K562 (cell line): ENCODE measurements around the gene CNIH3. TPM values are rescaled to one million over a fixed set of nuclear protein-coding genes. Genes with fewer than 3 reads are reported as not detected.

Source experiments
- NFIC ChIP-seq: fragments of 450-650 bp; IDR thresholded peaks from 2 replicates; pipeline ENCODE4 v1.6.1; 2017; ENCODE audit warnings: mild to moderate bottlenecking, inconsistent platforms
- SIX5 ChIP-seq, 2 experiments: IDR thresholded peaks; 2 replicates each; pipeline ENCODE4 v1.6.1; 2011; ENCODE audit warnings: low read length in 2 of 2, borderline replicate concordance in 1 of 2, low read depth in 1 of 2, mild to moderate bottlenecking in 1 of 2, moderate library complexity in 1 of 2; ENCODE audit not compliant: insufficient read depth in 1 of 2
- ZFP30 ChIP-seq: fragments of 250-450 bp; sonication (Bioruptor Pico); IDR thresholded peaks from 2 replicates; pipeline ENCODE4 v1.8.0; 2022; ENCODE audit warnings: moderate library complexity, mild to moderate bottlenecking, inconsistent platforms, borderline replicate concordance
- polyA plus RNA-seq, 8 experiments: library from polyadenylated mRNA; depleted of rRNA in 4 of 8; stranded (reverse) in 5 of 8; unstranded in 3 of 8; fragments of >200 nt; fragmentation: Nextera tagmentation in 2 of 8; fragmentation: Illumina TruSeq in 1 of 8; extraction: Ambion mirVana in 2 of 8; extraction: Trizol in 1 of 8; gene quantifications; 2 replicates each; pipeline versions ENCODE4 v1.2.1 to v1.2.3, GENCODE V29; 2011 to 2014; ENCODE audit warnings: inconsistent platforms in 1 of 8, missing spikeins in 1 of 8
- total RNA-seq, 7 experiments: library from RNA; depleted of rRNA in 6 of 7; stranded (reverse); fragments of >200 nt in 6 of 7; fragmentation: Illumina TruSeq in 2 of 7; extraction: Trizol in 2 of 7; gene quantifications; 2 replicates each; pipeline versions ENCODE4 v1.2.1 to v1.2.3, GENCODE V29; 2011 to 2021; ENCODE audit warnings: low replicate concordance in 1 of 7
- TF ChIP-seq, protein P1 (sequence below), 2 experiments: fragments of 150-350 bp in 1 of 2; IDR thresholded peaks; 2 replicates each; pipeline ENCODE4 v1.6.1; 2012 to 2016; ENCODE audit warnings: low read depth in 2 of 2, low read length in 2 of 2, mild to moderate bottlenecking in 1 of 2, moderate library complexity in 1 of 2

The CNIH3 gene
- total and polyA plus RNA-seq, 9 of the 15 experiments (the other 6 are each of a cell fraction or from before 2014, with no cell fraction given) = 0.14 to 1.8 (median 0.79) TPM

DNA sequence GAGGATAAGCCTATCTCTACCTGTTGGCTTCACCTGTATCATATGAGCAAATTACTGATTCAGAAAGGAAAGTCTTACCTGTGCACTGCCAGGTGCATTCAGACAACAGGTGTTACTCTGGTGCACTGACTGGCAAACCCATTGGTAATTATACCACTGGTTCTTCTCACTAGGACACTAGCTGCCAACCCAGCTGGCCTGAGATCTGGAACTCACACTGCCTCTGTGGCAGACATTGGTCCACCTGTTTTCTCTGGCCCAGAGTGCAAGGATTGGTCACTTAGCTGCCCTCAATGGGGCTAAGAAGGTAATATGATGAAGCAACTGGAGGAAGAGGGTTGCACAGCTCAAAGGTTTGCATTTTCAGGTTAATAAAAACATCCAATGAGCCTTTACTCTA is 173.2 kb downstream of the CNIH3 start (continued):
- TF ChIP-seq NFIC (no peak), SIX5 (IDR thresholded peaks at IDR 0.05; ENCODE audit: borderline replicate concordance in 1 of 2, insufficient read depth in 1 of 2, low read depth in 1 of 2, low read length in 2 of 2) (no peak), ZFP30 (CRISPR knock-in tag) (no peak)
- TF ChIP-seq, protein P1, sequence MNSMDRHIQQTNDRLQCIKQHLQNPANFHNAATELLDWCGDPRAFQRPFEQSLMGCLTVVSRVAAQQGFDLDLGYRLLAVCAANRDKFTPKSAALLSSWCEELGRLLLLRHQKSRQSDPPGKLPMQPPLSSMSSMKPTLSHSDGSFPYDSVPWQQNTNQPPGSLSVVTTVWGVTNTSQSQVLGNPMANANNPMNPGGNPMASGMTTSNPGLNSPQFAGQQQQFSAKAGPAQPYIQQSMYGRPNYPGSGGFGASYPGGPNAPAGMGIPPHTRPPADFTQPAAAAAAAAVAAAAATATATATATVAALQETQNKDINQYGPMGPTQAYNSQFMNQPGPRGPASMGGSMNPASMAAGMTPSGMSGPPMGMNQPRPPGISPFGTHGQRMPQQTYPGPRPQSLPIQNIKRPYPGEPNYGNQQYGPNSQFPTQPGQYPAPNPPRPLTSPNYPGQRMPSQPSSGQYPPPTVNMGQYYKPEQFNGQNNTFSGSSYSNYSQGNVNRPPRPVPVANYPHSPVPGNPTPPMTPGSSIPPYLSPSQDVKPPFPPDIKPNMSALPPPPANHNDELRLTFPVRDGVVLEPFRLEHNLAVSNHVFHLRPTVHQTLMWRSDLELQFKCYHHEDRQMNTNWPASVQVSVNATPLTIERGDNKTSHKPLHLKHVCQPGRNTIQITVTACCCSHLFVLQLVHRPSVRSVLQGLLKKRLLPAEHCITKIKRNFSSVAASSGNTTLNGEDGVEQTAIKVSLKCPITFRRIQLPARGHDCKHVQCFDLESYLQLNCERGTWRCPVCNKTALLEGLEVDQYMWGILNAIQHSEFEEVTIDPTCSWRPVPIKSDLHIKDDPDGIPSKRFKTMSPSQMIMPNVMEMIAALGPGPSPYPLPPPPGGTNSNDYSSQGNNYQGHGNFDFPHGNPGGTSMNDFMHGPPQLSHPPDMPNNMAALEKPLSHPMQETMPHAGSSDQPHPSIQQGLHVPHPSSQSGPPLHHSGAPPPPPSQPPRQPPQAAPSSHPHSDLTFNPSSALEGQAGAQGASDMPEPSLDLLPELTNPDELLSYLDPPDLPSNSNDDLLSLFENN (IDR thresholded peaks at IDR 0.05; ENCODE audit: low read depth in 2 of 2, low read length in 2 of 2) = no peak

Other genes starting within 250 kb of the CNIH3 start
- 21.2 and 26.6 TPM in 2 replicates for gene WDR26, start 181.5 kb upstream of the CNIH3 start, total RNA-seq (2014; rRNA removed)
- gene WDR26, start 181.5 kb upstream of the CNIH3 start, total RNA-seq (2014; rRNA removed; fragmentation: Illumina TruSeq; extraction: Trizol) = 39.8 and 41.0 TPM in 2 replicates
- gene WDR26, start 181.5 kb upstream of the CNIH3 start, total RNA-seq (2015; rRNA removed; fragmentation: Illumina TruSeq; extraction: Trizol) = 30.4 and 31.2 TPM in 2 replicates
- gene WDR26, start 181.5 kb upstream of the CNIH3 start, total RNA-seq (2021) = 54.6 and 66.0 TPM in 2 replicates
- gene WDR26, start 181.5 kb upstream of the CNIH3 start, polyA plus RNA-seq (2011; rRNA removed) = 40.3 and 54.4 TPM in 2 replicates
- gene WDR26, start 181.5 kb upstream of the CNIH3 start, polyA plus RNA-seq (2014; fragmentation: Illumina TruSeq; extraction: Trizol) = 52.3 and 55.7 TPM in 2 replicates
- 10 to 100 TPM; 11.5 to 14.3 TPM for gene WDR26, start 181.5 kb upstream of the CNIH3 start, polyA plus RNA-seq (2014; fragmentation: Nextera tagmentation; extraction: Ambion mirVana)
- 39.7 and 58.2 TPM in 2 replicates for gene WDR26, start 181.5 kb upstream of the CNIH3 start, polyA plus RNA-seq (2014; rRNA removed)